Endodermal cell (in vitro differentiated cells): ENCODE measurements around the gene UBLCP1. TPM values are rescaled to one million over a fixed set of nuclear protein-coding genes. Genes with fewer than 3 reads are reported as not detected.
"Not testable (repeated sequence)": the region's sequence is repeated elsewhere in the genome, so short reads cannot be mapped to it uniquely, and the experiment has no call there.

Experiments used
- DNase-seq: peaks from one replicate; pipeline ENCODE4 v3.0.0-alpha.2; 2017
- H3K27ac ChIP-seq: 2 replicates; pipeline ENCODE4 v1.5.1; 2013; ENCODE audit warnings: mild to moderate bottlenecking, low read depth, low read length, moderate library complexity
- H3K27me3 ChIP-seq: 2 replicates; pipeline ENCODE4 v1.6.1; 2013; ENCODE audit warnings: mild to moderate bottlenecking, low read length, moderate library complexity; ENCODE audit not compliant: insufficient read depth, control insufficient read depth, poor library complexity, severe bottlenecking
- H3K36me3 ChIP-seq: 2 replicates; pipeline ENCODE4 v1.7.0; 2013; ENCODE audit warnings: mild to moderate bottlenecking, low read length, moderate library complexity; ENCODE audit not compliant: control insufficient read depth, insufficient read depth
- H3K4me1 ChIP-seq: one replicate; pipeline ENCODE4 v1.7.0; 2013; ENCODE audit warnings: low read length; ENCODE audit not compliant: control insufficient read depth, insufficient read depth
- H3K4me3 ChIP-seq: 2 replicates; pipeline ENCODE4 v1.5.1; 2013; ENCODE audit warnings: mild to moderate bottlenecking, low read length, moderate library complexity
- H3K9ac ChIP-seq: 2 replicates; pipeline ENCODE4 v1.6.1; 2013; ENCODE audit warnings: mild to moderate bottlenecking, low read length, moderate library complexity; ENCODE audit not compliant: poor library complexity, severe bottlenecking; ENCODE audit errors: extremely low read depth
- H3K9me3 ChIP-seq: 2 replicates; pipeline ENCODE4 v1.6.1; 2013; ENCODE audit warnings: mild to moderate bottlenecking, low read length, moderate library complexity; ENCODE audit not compliant: control insufficient read depth
- H3K27ac Mint-ChIP-seq: 2 replicates; pipeline ENCODE4 v1.8.0; 2020; ENCODE audit warnings: mixed read lengths
- H3K27me3 Mint-ChIP-seq: 2 replicates; pipeline ENCODE4 v1.8.0; 2021; ENCODE audit warnings: mild to moderate bottlenecking, mixed read lengths; ENCODE audit not compliant: insufficient read depth
- H3K36me3 Mint-ChIP-seq: 2 replicates; pipeline ENCODE4 v1.8.0; 2020; ENCODE audit warnings: low read depth, mixed read lengths
- H3K4me1 Mint-ChIP-seq: 2 replicates; pipeline ENCODE4 v1.8.0; 2020; ENCODE audit warnings: mixed read lengths
- H3K4me3 Mint-ChIP-seq: 2 replicates; pipeline ENCODE4 v1.8.0; 2020; ENCODE audit warnings: mild to moderate bottlenecking, moderate library complexity, mixed read lengths
- H3K9me3 Mint-ChIP-seq: 2 replicates; pipeline ENCODE4 v1.8.0; 2020; ENCODE audit warnings: mild to moderate bottlenecking, mixed read lengths
- WGBS, 2 experiments: methylation state at CpG; one replicate each; pipeline versions ENCODE4 v1.1.5 to v1.1.7; 2013; ENCODE audit warnings: missing lambda C conversion rate in 2 of 2, mixed read lengths in 1 of 2; ENCODE audit not compliant: insufficient coverage in 1 of 2, insufficient read length in 1 of 2; 5-methylcytosine and 5-hydroxymethylcytosine counted together
- total RNA-seq, 2 donors: library from RNA; stranded (reverse); fragmentation: NEBNext Ultra II Directional in 1 of 2; extraction: Animal tissue kit (Norgen Biotek cat#: 25700) in 1 of 2; gene quantifications; 2 replicates in 1 of 2; 3 replicates in 1 of 2; pipeline ENCODE4 v1.2.1, GENCODE V29; 2021
- TF ChIP-seq, protein P1 (sequence below): fragments of 200-600 bp; sonication (generic); conservative IDR thresholded peaks from 2 replicates; pipeline ENCODE4 v1.5.0; 2021; ENCODE audit warnings: antibody characterized with exemption, mild to moderate bottlenecking

UBLCP1 gene
- total RNA-seq, 2 donors from 2014 or later = 38.0 to 44.4 TPM

DNA sequence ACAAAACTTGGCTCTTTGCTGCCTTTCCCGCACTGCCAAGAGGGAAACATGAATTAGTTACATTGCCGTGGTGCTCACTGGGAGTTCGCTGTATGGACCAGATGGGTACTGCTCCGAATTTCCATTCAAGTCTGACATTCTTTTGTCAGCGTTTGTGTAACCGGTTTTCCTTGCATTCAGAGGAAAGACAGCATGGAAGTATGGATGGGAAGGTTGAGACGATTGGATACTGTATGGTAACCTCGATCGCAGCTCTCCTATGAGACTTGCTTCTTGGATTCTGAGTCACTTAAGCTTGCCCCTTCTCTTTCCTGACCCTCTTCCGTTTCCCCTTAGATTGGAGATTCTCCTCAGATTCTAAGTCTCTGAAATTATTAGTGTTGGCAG is 625 bp upstream of the UBLCP1 start:
- Histone ChIP-seq H3K36me3 (peaks cover 5% of the 10 kb centered on the region), H3K9ac (peak overlapping the region; percentile 74), H3K27ac (peak overlapping the region; percentile 32), H3K4me3 (peak overlapping the region; percentile 94), H3K9me3 (no peaks in the 10 kb centered on the region), H3K27me3 (peaks cover 29% of the 10 kb centered on the region), H3K4me1 (no peaks in the 10 kb centered on the region)
- 62 to 63% methylated on average over 7 to 10 of the region's 10 CpGs for WGBS, 2 experiments
- peak overlapping the region; percentile 97 for H3K27ac Mint-ChIP-seq
- H3K4me1 Mint-ChIP-seq = peaks cover 8% of the 10 kb centered on the region
- peak overlapping the region; percentile 79 for H3K4me3 Mint-ChIP-seq
- DNase-seq = peak; percentile 48
- TF ChIP-seq, protein P1, sequence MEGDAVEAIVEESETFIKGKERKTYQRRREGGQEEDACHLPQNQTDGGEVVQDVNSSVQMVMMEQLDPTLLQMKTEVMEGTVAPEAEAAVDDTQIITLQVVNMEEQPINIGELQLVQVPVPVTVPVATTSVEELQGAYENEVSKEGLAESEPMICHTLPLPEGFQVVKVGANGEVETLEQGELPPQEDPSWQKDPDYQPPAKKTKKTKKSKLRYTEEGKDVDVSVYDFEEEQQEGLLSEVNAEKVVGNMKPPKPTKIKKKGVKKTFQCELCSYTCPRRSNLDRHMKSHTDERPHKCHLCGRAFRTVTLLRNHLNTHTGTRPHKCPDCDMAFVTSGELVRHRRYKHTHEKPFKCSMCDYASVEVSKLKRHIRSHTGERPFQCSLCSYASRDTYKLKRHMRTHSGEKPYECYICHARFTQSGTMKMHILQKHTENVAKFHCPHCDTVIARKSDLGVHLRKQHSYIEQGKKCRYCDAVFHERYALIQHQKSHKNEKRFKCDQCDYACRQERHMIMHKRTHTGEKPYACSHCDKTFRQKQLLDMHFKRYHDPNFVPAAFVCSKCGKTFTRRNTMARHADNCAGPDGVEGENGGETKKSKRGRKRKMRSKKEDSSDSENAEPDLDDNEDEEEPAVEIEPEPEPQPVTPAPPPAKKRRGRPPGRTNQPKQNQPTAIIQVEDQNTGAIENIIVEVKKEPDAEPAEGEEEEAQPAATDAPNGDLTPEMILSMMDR = no peak
- H3K9me3 Mint-ChIP-seq = peaks cover 18% of the 10 kb centered on the region
- H3K36me3 Mint-ChIP-seq = peaks cover 23% of the 10 kb centered on the region
- H3K27me3 Mint-ChIP-seq = peaks cover 39% of the 10 kb centered on the region

DNA sequence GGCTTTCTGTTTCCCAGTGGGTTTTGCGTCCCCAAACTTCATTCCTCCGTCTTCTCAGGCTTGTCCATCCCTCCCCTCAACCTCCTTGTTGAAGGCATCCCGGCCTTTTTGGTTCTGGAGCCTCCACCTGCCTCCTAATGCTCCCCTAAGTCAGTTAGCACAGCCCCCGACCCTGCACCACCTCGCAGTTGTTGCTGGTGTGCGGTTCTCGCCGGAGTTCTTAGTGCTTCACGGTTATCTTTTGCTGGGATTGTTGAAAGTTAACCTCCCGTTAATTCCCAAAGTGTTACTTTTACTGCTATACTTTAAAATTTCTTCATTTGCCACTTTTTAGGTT is 447 bp downstream of the UBLCP1 start:
- Mint-ChIP-seq H3K4me3 (peak overlapping the region; percentile 79), H3K9me3 (peaks cover 22% of the 10 kb centered on the region), H3K36me3 (peaks cover 30% of the 10 kb centered on the region), H3K4me1 (peaks cover 8% of the 10 kb centered on the region), H3K27me3 (peaks cover 30% of the 10 kb centered on the region), H3K27ac (peak overlapping the region; percentile 69)
- Histone ChIP-seq H3K9me3 (no peaks in the 10 kb centered on the region), H3K27me3 (peaks cover 19% of the 10 kb centered on the region), H3K36me3 (peaks cover 7% of the 10 kb centered on the region), H3K4me3 (peak overlapping the region; percentile 94), H3K4me1 (no peaks in the 10 kb centered on the region), H3K27ac (no peak overlapping the region), H3K9ac (peak overlapping the region; percentile 74)
- TF ChIP-seq, protein P1 = no peak
- 0 to 5% methylated on average over 4 to 10 of the region's 10 CpGs for WGBS, 2 experiments
- DNase-seq = no peak

DNA sequence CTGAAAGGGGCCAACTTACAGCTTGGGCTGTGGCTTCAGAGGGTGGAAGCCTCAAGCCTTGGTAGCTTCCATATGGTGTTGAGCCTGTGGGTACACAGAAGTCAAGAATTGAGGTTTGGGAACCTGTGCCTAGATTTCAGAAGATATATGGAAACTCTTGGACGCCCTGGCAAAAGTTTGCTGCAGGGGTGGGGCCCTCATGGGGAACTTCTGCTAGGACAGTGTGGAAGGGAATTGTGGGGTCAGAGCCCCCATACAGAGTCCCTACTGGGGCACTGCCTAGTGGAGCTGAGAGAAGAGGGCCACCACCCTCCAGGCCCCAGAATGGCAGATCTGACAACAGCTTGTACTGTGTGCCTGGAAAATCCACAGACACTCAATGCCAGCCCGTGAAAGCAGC is 3.7 kb downstream of the UBLCP1 start:
- H3K9ac ChIP-seq, H3K27me3 Mint-ChIP-seq, H3K27me3 ChIP-seq, H3K27ac Mint-ChIP-seq, H3K4me1 ChIP-seq, H3K9me3 ChIP-seq, DNase-seq, H3K27ac ChIP-seq, H3K4me1 Mint-ChIP-seq, H3K4me3 Mint-ChIP-seq, H3K4me3 ChIP-seq: not testable (repeated sequence)
- H3K9me3 Mint-ChIP-seq = peaks cover 20% of the 10 kb centered on the region
- peaks cover 55% of the 10 kb centered on the region for H3K36me3 Mint-ChIP-seq
- peaks cover 37% of the 10 kb centered on the region for H3K36me3 ChIP-seq
- 96 to 100% methylated on average over 2 of the region's 2 CpGs for WGBS, 2 experiments

DNA sequence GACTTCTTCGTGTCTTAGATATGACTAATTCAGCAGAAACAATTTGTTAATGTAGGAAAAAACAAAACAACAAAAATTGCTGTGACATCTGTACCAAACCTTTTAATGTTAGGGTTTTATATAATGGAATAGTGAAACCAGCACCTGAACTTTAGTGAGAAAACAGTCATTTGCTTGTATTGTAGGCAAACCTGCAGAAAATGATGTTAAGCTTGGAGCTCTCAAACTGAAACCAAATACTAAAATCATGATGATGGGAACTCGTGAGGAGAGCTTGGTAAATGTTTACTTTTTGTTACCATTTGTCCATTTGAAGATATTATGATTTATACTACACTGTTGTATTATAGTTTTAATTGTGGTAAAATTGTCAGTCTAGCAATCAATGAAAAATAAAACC is 6.6 kb downstream of the UBLCP1 start:
- no peaks in the 10 kb centered on the region for H3K9me3 ChIP-seq
- TF ChIP-seq, protein P1 = no peak
- H3K4me1 ChIP-seq = no peaks in the 10 kb centered on the region
- DNase-seq = no peak
- Mint-ChIP-seq H3K4me3 (no peak overlapping the region), H3K27me3 (no peaks in the 10 kb centered on the region), H3K4me1 (no peaks in the 10 kb centered on the region), H3K27ac (no peak overlapping the region), H3K9me3 (peaks cover 20% of the 10 kb centered on the region), H3K36me3 (peaks cover 74% of the 10 kb centered on the region)
- H3K27ac ChIP-seq = no peak overlapping the region
- peaks cover 65% of the 10 kb centered on the region for H3K36me3 ChIP-seq
- WGBS, 2 experiments = 96% methylated on average over 2 of the region's 2 CpGs; no CpG with 5 or more reads in 1 of the 2 experiments
- no peak overlapping the region for H3K4me3 ChIP-seq
- no peak overlapping the region for H3K9ac ChIP-seq
- H3K27me3 ChIP-seq = no peaks in the 10 kb centered on the region
